HepG2 (cell line): Measurements from ENCODE around the gene TACC3. TPM values are rescaled to one million over a fixed set of nuclear protein-coding genes. Genes with fewer than 3 reads are reported as not detected.
A peak's percentile ranks its signal among the peaks of the same experiment; 100 is the strongest.

Experiments
- HNF1B ChIP-seq: sonication (generic); formaldehyde crosslinking; IDR thresholded peaks from 2 replicates; pipeline ENCODE4 v1.5.1; 2020; ENCODE audit warnings: mild to moderate bottlenecking, moderate library complexity, missing genetic modification reagents
- HOMEZ ChIP-seq: IDR thresholded peaks from 2 replicates; pipeline ENCODE4 v1.6.1; 2016; ENCODE audit warnings: low read depth
- ISL2 ChIP-seq: sonication (generic); formaldehyde crosslinking; IDR thresholded peaks from 2 replicates; pipeline ENCODE4 v1.5.0; 2020; ENCODE audit warnings: missing genetic modification reagents
- KDM6A ChIP-seq: IDR thresholded peaks from 2 replicates; pipeline ENCODE4 v1.6.1; 2016; ENCODE audit warnings: low read depth
- MLLT10 ChIP-seq: sonication (generic); formaldehyde crosslinking; IDR thresholded peaks from 2 replicates; pipeline ENCODE4 v1.4.0; 2020; ENCODE audit warnings: missing genetic modification reagents
- NCOA1 ChIP-seq: sonication (generic); formaldehyde crosslinking; IDR thresholded peaks from 2 replicates; pipeline ENCODE4 v1.9.0; 2021; ENCODE audit warnings: missing genetic modification reagents
- POLR2AphosphoS2 ChIP-seq: IDR thresholded peaks from 2 replicates; pipeline ENCODE4 v1.6.1; 2011; ENCODE audit warnings: low read depth, low read length, improper control_type of control experiment
- POLR2G ChIP-seq: fragments of 200-400 bp; formaldehyde crosslinking; IDR thresholded peaks from 2 replicates; pipeline ENCODE4 v1.6.1; 2018; ENCODE audit warnings: mild to moderate bottlenecking, low read depth, low read length, moderate library complexity
- RARA ChIP-seq: IDR thresholded peaks from 2 replicates; pipeline ENCODE4 v1.6.1; 2016; ENCODE audit warnings: missing genetic modification reagents, missing compliant biosample characterization
- SMYD3 ChIP-seq: sonication (generic); formaldehyde crosslinking; IDR thresholded peaks from 2 replicates; pipeline ENCODE4 v1.8.1; 2023; ENCODE audit warnings: mild to moderate bottlenecking, missing genetic modification reagents
- ZNF253 ChIP-seq: sonication (generic); formaldehyde crosslinking; IDR thresholded peaks from 2 replicates; pipeline ENCODE4 v1.8.0; 2022; ENCODE audit warnings: mild to moderate bottlenecking, missing genetic modification reagents, borderline replicate concordance
- ZNF557 ChIP-seq: sonication (generic); formaldehyde crosslinking; IDR thresholded peaks from 2 replicates; pipeline ENCODE4 v1.4.0; 2020; ENCODE audit warnings: missing genetic modification reagents
- ZNF569 ChIP-seq: sonication (generic); formaldehyde crosslinking; IDR thresholded peaks from 2 replicates; pipeline ENCODE4 v1.5.0; 2020; ENCODE audit warnings: mild to moderate bottlenecking, missing genetic modification reagents, moderate library complexity, borderline replicate concordance
- ZNF800 ChIP-seq: sonication (generic); formaldehyde crosslinking; IDR thresholded peaks from 2 replicates; pipeline ENCODE4 v1.4.0; 2020; ENCODE audit warnings: missing genetic modification reagents
- polyA plus RNA-seq, 8 experiments: library from polyadenylated mRNA; depleted of rRNA in 3 of 8; stranded (reverse) in 7 of 8; unstranded in 1 of 8; fragments of >200 nt; fragmentation: Illumina TruSeq in 4 of 8; extraction: Trizol in 4 of 8; gene quantifications; 2 replicates each; pipeline versions ENCODE4 v1.2.1 to v1.2.3, GENCODE V29; 2011 to 2016; ENCODE audit warnings: low read depth in 4 of 8, missing spikeins in 1 of 8, mixed read lengths in 1 of 8; ENCODE audit not compliant: insufficient read depth in 1 of 8
- total RNA-seq, 5 experiments: library from RNA; depleted of rRNA; stranded (reverse); fragments of >200 nt; fragmentation: Illumina TruSeq; extraction: Trizol; gene quantifications; 2 replicates each; pipeline ENCODE4 v1.2.3, GENCODE V29; 2016; ENCODE audit warnings: low read depth in 1 of 5

The TACC3 gene
- total and polyA plus RNA-seq, 2 of the 13 experiments (the other 11 are each of a cell fraction or from before 2014, with no cell fraction given) = 20.3 to 21.2 TPM

DNA sequence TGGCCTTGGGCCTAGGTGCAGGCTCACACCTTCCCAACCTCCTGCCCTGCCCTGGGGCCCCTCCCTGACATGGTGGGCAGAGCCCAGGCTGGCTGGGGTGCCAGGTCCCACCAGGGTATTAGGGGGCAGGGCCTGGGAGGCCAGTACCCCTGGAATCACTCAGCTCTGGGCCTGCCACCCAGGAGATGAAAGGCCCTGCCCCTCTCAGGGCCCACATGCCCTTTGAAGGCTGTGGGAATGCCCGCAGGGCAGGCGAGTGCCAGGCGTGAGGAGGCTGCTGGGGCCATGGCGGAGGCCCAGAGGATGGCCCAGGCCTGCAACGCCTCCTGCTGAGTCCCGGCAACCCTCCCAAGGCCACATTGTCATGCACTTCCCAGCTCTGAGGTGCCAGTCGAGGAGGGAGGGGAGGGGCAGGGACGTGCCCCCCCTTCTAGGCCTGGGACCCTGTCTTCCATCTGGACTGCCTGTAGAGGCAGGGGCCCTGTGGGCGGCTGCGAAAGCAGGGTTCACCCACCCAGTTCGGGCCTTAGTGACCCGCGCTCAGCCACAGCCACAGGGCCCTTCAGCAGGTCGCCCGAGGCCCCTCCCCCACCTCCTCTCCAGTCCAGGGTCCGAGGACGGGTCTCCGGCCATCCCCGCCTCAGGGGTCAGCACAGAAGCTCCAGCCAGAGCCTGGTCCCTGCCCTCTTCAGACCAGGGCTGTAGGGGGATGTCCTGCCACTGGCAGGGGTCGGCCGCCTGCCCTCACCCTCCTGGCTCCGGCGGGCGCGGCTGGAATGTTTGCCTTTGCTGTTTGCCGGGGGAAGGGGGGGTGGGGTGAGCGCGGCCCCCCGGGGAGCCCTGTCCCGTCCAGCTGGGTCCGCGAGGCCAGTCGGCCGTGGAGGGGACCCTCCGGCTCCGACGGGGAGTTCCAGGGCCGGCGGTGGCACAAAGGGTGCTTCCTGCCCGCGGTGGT is 45.1 kb downstream of the TACC3 start (continued):
- TF ChIP-seq HNF1B (CRISPR knock-in tag) = peak; percentile 52; the same call in 1 of the 2 replicates
- TF ChIP-seq NCOA1 = peak; percentile 86; the same call in 1 of the 2 replicates
- peak; percentile 61 for TF ChIP-seq ISL2 (CRISPR knock-in tag)
- no peak for TF ChIP-seq SMYD3 (CRISPR knock-in tag)
- TF ChIP-seq POLR2G = peak; percentile 74
- TF ChIP-seq POLR2AphosphoS2 = no peak
- no peak for TF ChIP-seq MLLT10 (CRISPR knock-in tag)
- 0 out of 2 replicates have a peak, but pooled peaks have one; percentile 46 for TF ChIP-seq ZNF253
- peak; percentile 47; the same call in 1 of the 2 replicates for TF ChIP-seq RARA
- 0 out of 2 replicates have a peak, but pooled peaks have one; percentile 49 for TF ChIP-seq ZNF800 (CRISPR knock-in tag)
- TF ChIP-seq KDM6A (CRISPR knock-in tag) = peak; percentile 66
- peak; percentile 66; the same call in 1 of the 2 replicates for TF ChIP-seq ZNF557 (CRISPR knock-in tag)
- no peak for TF ChIP-seq ZNF569 (CRISPR knock-in tag)
- no peak for TF ChIP-seq HOMEZ (CRISPR knock-in tag)
